ENCODE results near the gene ZNF107. TPM values are rescaled to one million over a fixed set of nuclear protein-coding genes. Genes with fewer than 3 reads are reported as not detected.

Gene ZNF107
- total and polyA plus RNA-seq, 2 donors (not counting 3 experiments of a cell fraction or from before 2014, with no cell fraction given) = 0.77 to 5.8 TPM

GRCh38 chr7:64634406-64635062, 31.4 kb upstream of the ZNF107 start:
- H3K4me2 ChIP-seq (ENCODE audit: insufficient read depth, low read length) = no peak overlapping the region
- H3K9ac ChIP-seq (replicated peaks; ENCODE audit: extremely low read depth, insufficient read depth, low read length) = no peak overlapping the region
- TF ChIP-seq CTCF (IDR thresholded peaks at IDR 0.05; ENCODE audit: extremely low read depth in 1 of 2, insufficient read depth in 1 of 2, low read depth in 1 of 2, low read length in 2 of 2) (no peak), FOS (IDR thresholded peaks at IDR 0.05; ENCODE audit: borderline replicate concordance, insufficient read depth, low read length) (no peak)
- no peaks in the 10 kb centered on the region for H3K4me1 ChIP-seq (ENCODE audit: control insufficient read depth, extremely low read depth, insufficient read depth, low read length)
- H2AFZ ChIP-seq (ENCODE audit: low read depth, low read length) = no peak overlapping the region
- H3K4me3 ChIP-seq (replicated peaks in 1 of 3; ENCODE audit: insufficient read depth in 1 of 3, low read depth in 1 of 3, low read length in 3 of 3) = no peak overlapping the region
- intact Hi-C loops (cut with micrococcal nuclease) (no loop called here), dilution Hi-C loops (cut with MboI; ENCODE audit: extremely low pct_ligation_motif_present, low sequenced_read_pairs) (no loop called here)
- no peaks in the 10 kb centered on the region for H3K27me3 ChIP-seq (ENCODE audit: control insufficient read depth in 2 of 2, insufficient read depth in 2 of 2, low read length in 2 of 2)
- DNase-seq (ENCODE audit: low read depth, low spot score) (no peak), FAIRE-seq (no peak)
- H3K27ac ChIP-seq (ENCODE audit: insufficient read depth, low read depth, low read length) = no peak overlapping the region
- no TSS peak for BruUV-seq (replicated peaks)
- ChIA-PET POLR2A (no interaction called here), CTCF (no interaction called here)
- H3K9me1 ChIP-seq (replicated peaks; ENCODE audit: control insufficient read depth, extremely low read depth, insufficient read depth, low read length) = no peaks in the 10 kb centered on the region
- H3K9me3 ChIP-seq (replicated peaks; ENCODE audit: control insufficient read depth, insufficient read depth, low read length) = no peaks in the 10 kb centered on the region
- H3K79me2 ChIP-seq (ENCODE audit: control insufficient read depth, insufficient read depth, low read length) = no peaks in the 10 kb centered on the region
- no peaks in the 10 kb centered on the region for H4K20me1 ChIP-seq (replicated peaks; ENCODE audit: control insufficient read depth, extremely low read depth, insufficient read depth, low read length)
- no peaks in the 10 kb centered on the region for H3K36me3 ChIP-seq (ENCODE audit: control insufficient read depth in 2 of 2, extremely low read depth in 1 of 2, insufficient read depth in 2 of 2, low read length in 2 of 2)

- Histone ChIP-seq H3K79me2 (ENCODE audit: control insufficient read depth, insufficient read depth, low read length) (no peaks in the 10 kb centered on the region), H4K20me1 (replicated peaks; ENCODE audit: control insufficient read depth, extremely low read depth, insufficient read depth, low read length) (no peaks in the 10 kb centered on the region), H3K9me3 (replicated peaks; ENCODE audit: control insufficient read depth, insufficient read depth, low read length) (no peaks in the 10 kb centered on the region), H3K27ac (ENCODE audit: insufficient read depth, low read depth, low read length) (no peak overlapping the region), H2AFZ (ENCODE audit: low read depth, low read length) (no peak overlapping the region), H3K9me1 (replicated peaks; ENCODE audit: control insufficient read depth, extremely low read depth, insufficient read depth, low read length) (no peaks in the 10 kb centered on the region), H3K4me1 (ENCODE audit: control insufficient read depth, extremely low read depth, insufficient read depth, low read length) (no peaks in the 10 kb centered on the region), H3K36me3 (ENCODE audit: control insufficient read depth in 2 of 2, extremely low read depth in 1 of 2, insufficient read depth in 2 of 2, low read length in 2 of 2) (no peaks in the 10 kb centered on the region), H3K27me3 (ENCODE audit: control insufficient read depth in 2 of 2, insufficient read depth in 2 of 2, low read length in 2 of 2) (no peaks in the 10 kb centered on the region), H3K9ac (replicated peaks; ENCODE audit: extremely low read depth, insufficient read depth, low read length) (no peak overlapping the region), H3K4me2 (ENCODE audit: insufficient read depth, low read length) (no peak overlapping the region), H3K4me3 (replicated peaks in 1 of 3; ENCODE audit: insufficient read depth in 1 of 3, low read depth in 1 of 3, low read length in 3 of 3) (no peak overlapping the region)
- ChIA-PET CTCF (no interaction called here), POLR2A (no interaction called here)
- no peak for FAIRE-seq
- TF ChIP-seq GATA2 (IDR thresholded peaks at IDR 0.05; ENCODE audit: insufficient read depth, insufficient read length, low read depth, low read length) = no peak
- no peak for TF ChIP-seq POLR2A (IDR thresholded peaks at IDR 0.05; ENCODE audit: low read depth, low read length)
- TF ChIP-seq EZH2 (IDR thresholded peaks at IDR 0.05; ENCODE audit: borderline replicate concordance, low read depth, low read length, severe bottlenecking) = no peak
- no peak for TF ChIP-seq MYC (IDR thresholded peaks at IDR 0.05; ENCODE audit: low read depth, low read length)
- TF ChIP-seq FOS (IDR thresholded peaks at IDR 0.05; ENCODE audit: borderline replicate concordance, insufficient read depth, low read length) = no peak
- no peak for TF ChIP-seq JUN (IDR thresholded peaks at IDR 0.05; ENCODE audit: borderline replicate concordance, insufficient read depth, insufficient read length, low read depth)
- TF ChIP-seq CTCF (IDR thresholded peaks at IDR 0.05; ENCODE audit: extremely low read depth in 1 of 2, insufficient read depth in 1 of 2, low read depth in 1 of 2, low read length in 2 of 2) = no peak
- no peak for TF ChIP-seq POLR2AphosphoS5 (IDR thresholded peaks at IDR 0.05; ENCODE audit: insufficient read depth, low read depth, low read length)
- TF ChIP-seq, protein P1, sequence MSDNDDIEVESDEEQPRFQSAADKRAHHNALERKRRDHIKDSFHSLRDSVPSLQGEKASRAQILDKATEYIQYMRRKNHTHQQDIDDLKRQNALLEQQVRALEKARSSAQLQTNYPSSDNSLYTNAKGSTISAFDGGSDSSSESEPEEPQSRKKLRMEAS (IDR thresholded peaks at IDR 0.05; ENCODE audit: insufficient read depth, insufficient read length) = no peak
- BruUV-seq (replicated peaks) = no TSS peak
- intact Hi-C loops (cut with micrococcal nuclease) = no loop called here
- no peak for DNase-seq (ENCODE audit: low read depth, low spot score)
- dilution Hi-C loops (cut with MboI; ENCODE audit: extremely low pct_ligation_motif_present, low sequenced_read_pairs) = no loop called here
Measured at GRCh38 chr7:64636386-64636785, 29.5 kb upstream of the ZNF107 start.
